Right lobe of liver (tissue), 6 donors: ENCODE measurements around the gene ITPR1. TPM values are rescaled to one million over a fixed set of nuclear protein-coding genes. Genes with fewer than 3 reads are reported as not detected.

ENCODE experiments used
- ATAC-seq, 4 donors: fragments of 200-7000 bp; cut with Tn5 transposase; one replicate each; pipeline ENCODE4 v1.9.1; 2020; ENCODE audit warnings: mild to moderate bottlenecking in 4 of 4, moderate library complexity in 4 of 4
- DNase-seq, 3 donors: peaks; one replicate each; pipeline ENCODE4 v3.0.0-alpha.2; 2020
- H3K27ac ChIP-seq, 3 donors: fragments of 200-600 bp; one replicate each; pipeline ENCODE4 v1.8.0; 2022
- H3K27me3 ChIP-seq, 2 donors: fragments of 200-600 bp; one replicate each; pipeline ENCODE4 v1.8.0; 2022
- H3K36me3 ChIP-seq, 4 donors: fragments of 200-600 bp; sonication (generic) in 1 of 4; one replicate each; pipeline versions ENCODE4 v1.5.1 to v1.8.0; 2017 to 2022; ENCODE audit warnings: control low read depth in 1 of 4
- H3K4me1 ChIP-seq, 4 donors: fragments of 200-600 bp; sonication (generic) in 1 of 4; one replicate each; pipeline versions ENCODE4 v1.5.1 to v1.8.0; 2017 to 2022; ENCODE audit warnings: control low read depth in 1 of 4
- H3K4me3 ChIP-seq, 3 donors: fragments of 200-600 bp; one replicate each; pipeline ENCODE4 v1.8.0; 2022
- H3K9me3 ChIP-seq, 4 donors: fragments of 200-600 bp; sonication (generic) in 1 of 4; one replicate each; pipeline versions ENCODE4 v1.5.1 to v1.8.0; 2017 to 2022; ENCODE audit warnings: control low read depth in 1 of 4
- CTCF ChIP-seq, 4 donors: fragments of 200-600 bp in 3 of 4; fragments of 450-650 bp in 1 of 4; IDR thresholded peaks; one replicate each; pipeline versions ENCODE4 v1.5.1 to v1.8.0; 2016 to 2022; ENCODE audit warnings: antibody characterized with exemption in 4 of 4, mild to moderate bottlenecking in 2 of 4
- POLR2A ChIP-seq: fragments of 450-650 bp; IDR thresholded peaks from one replicate; pipeline ENCODE4 v1.6.1; 2017; ENCODE audit warnings: antibody characterized with exemption, mild to moderate bottlenecking
- WGBS: methylation state at CpG from one replicate; pipeline ENCODE4 v1.1.6; 2018; ENCODE audit warnings: low coverage, low lambda C conversion rate; ENCODE audit not compliant: insufficient coverage; ENCODE audit errors: missing lambda C conversion rate; 5-methylcytosine and 5-hydroxymethylcytosine counted together
- intact Hi-C, 2 donors: fragments of 100-400 bp; cut with DNase I; formaldehyde crosslinking; loops; one replicate each; pipeline versions ENCODE4 v1.11.2 to v1.14.1; 2022
- total RNA-seq, 6 experiments: library from RNA; depleted of rRNA in 2 of 6; stranded (reverse); fragments of >200 nt in 2 of 6; fragmentation: NEBNext Ultra II Directional in 3 of 6; extraction: Animal tissue kit (Norgen Biotek cat#: 25700) in 3 of 6; gene quantifications; one replicate each; pipeline versions ENCODE4 v1.1.0 to v1.2.4, GENCODE V29; 2016 to 2023
- donor health status: DM: no; HTN: yes; CAD: no.
- donor health status: DM: no; HTN: no; CAD: no.
- donor health status: DM: no; HTN: no; CAD: no.
- donor health status: DM: no; HTN: yes; CAD: no.
- donor health status: DM: no; HTN: yes; CAD: no.

ITPR1 gene
- total RNA-seq, 6 experiments from 2014 or later, result 6.5 to 16.2 (median 11.5) TPM

GRCh38 chr3:4711680-4711992, 218.5 kb downstream of the ITPR1 start:
- TF ChIP-seq POLR2A, result no peak
- no peak for TF ChIP-seq CTCF (IDR thresholded peaks at IDR 0.05)
- 9% methylated on average over 1 of the region's 1 CpG for WGBS
- intact Hi-C loops, result loop anchor here in 1 of 2 donors (5.0 kb wide), 1 partner anchor 346 kb away; no protein-coding TSS in a partner anchor
- ATAC-seq (peak; percentile 25 to 47 (median 32)), DNase-seq (no peak)
- Histone ChIP-seq H3K27ac (peak overlapping the region in 2 of 3 donors; percentile 3 to 13), H3K27me3 (no peaks in the 10 kb centered on the region), H3K9me3 (peaks cover 0 to 1% (median 0%) of the 10 kb centered on the region in 4 donors), H3K4me1 (peaks cover 0 to 8% (median 2%) of the 10 kb centered on the region in 4 donors), H3K36me3 (no peaks in the 10 kb centered on the region), H3K4me3 (peak overlapping the region in 1 of 3 donors; percentile 7)

GRCh38 chr3:4712109-4712508, 219.0 kb downstream of the ITPR1 start:
- DNase-seq (no peak), ATAC-seq (peak in 3 of 4 donors; percentile 35 to 50 (median 45))
- Histone ChIP-seq H3K36me3 (no peaks in the 10 kb centered on the region), H3K27me3 (no peaks in the 10 kb centered on the region), H3K9me3 (peaks cover 0 to 1% (median 0%) of the 10 kb centered on the region in 4 donors), H3K4me1 (peaks cover 0 to 8% (median 2%) of the 10 kb centered on the region in 4 donors), H3K4me3 (peak overlapping the region in 1 of 3 donors; percentile 7), H3K27ac (peak overlapping the region in 1 of 3 donors; percentile 3)
- no peak for TF ChIP-seq POLR2A
- no peak for TF ChIP-seq CTCF (IDR thresholded peaks at IDR 0.05)
- intact Hi-C loops, result loop anchor here in 1 of 2 donors (5.0 kb wide), 1 partner anchor 345 kb away; no protein-coding TSS in a partner anchor
- WGBS, result 48% methylated on average over 7 of the region's 7 CpGs

- TF ChIP-seq CTCF (IDR thresholded peaks at IDR 0.05), result no peak
- TF ChIP-seq POLR2A, result no peak
- H3K27ac ChIP-seq, result no peak overlapping the region
- no peaks in the 10 kb centered on the region for H3K27me3 ChIP-seq
Measured at GRCh38 chr3:4714045-4714444, 220.9 kb downstream of the ITPR1 start.

GRCh38 chr3:4716266-4716665, 223.1 kb downstream of the ITPR1 start:
- intact Hi-C loops, result no loop called here
- 100% methylated on average over 1 of the region's 1 CpG for WGBS
- H3K36me3 ChIP-seq, result no peaks in the 10 kb centered on the region
- TF ChIP-seq POLR2A, result no peak
- TF ChIP-seq CTCF (IDR thresholded peaks at IDR 0.05), result no peak
- H3K9me3 ChIP-seq, result peaks cover 0 to 1% (median 0%) of the 10 kb centered on the region in 4 donors
- H3K4me3 ChIP-seq, result no peak overlapping the region
- DNase-seq (no peak), ATAC-seq (no peak)
- H3K4me1 ChIP-seq, result peaks cover 0 to 34% (median 4%) of the 10 kb centered on the region in 4 donors
- H3K27ac ChIP-seq, result no peak overlapping the region
- H3K27me3 ChIP-seq, result no peaks in the 10 kb centered on the region

More at GRCh38 chr3:4714045-4714444, 220.9 kb downstream of the ITPR1 start:
- H3K9me3 ChIP-seq, result peaks cover 0 to 1% (median 0%) of the 10 kb centered on the region in 4 donors
- H3K4me1 ChIP-seq, result peaks cover 0 to 16% (median 2%) of the 10 kb centered on the region in 4 donors
- no peak overlapping the region for H3K4me3 ChIP-seq
- no peaks in the 10 kb centered on the region for H3K36me3 ChIP-seq
- intact Hi-C loops, result loop anchor here in 1 of 2 donors (5.0 kb wide), 1 partner anchor 343 kb away; no protein-coding TSS in a partner anchor
- ATAC-seq (no peak), DNase-seq (no peak)
- WGBS, result 91% methylated on average over 7 of the region's 7 CpGs
